A549 (cell line): Measurements from ENCODE around the gene ITSN1. TPM values are rescaled to one million over a fixed set of nuclear protein-coding genes. Genes with fewer than 3 reads are reported as not detected.

Experiments used
- ATAC-seq, 2 experiments: fragments of 200-7000 bp in 1 of 2; fragments of >200 bp in 1 of 2; cut with Nextera tagmentation in 1 of 2; cut with Tn5 transposase in 1 of 2; 3 replicates each; pipeline versions ENCODE4 v1.8.0 to v1.9.1; 2018 to 2020; ENCODE audit warnings: mild to moderate bottlenecking in 1 of 2, moderate library complexity in 1 of 2
- CTCF ChIA-PET: fragments of 300-600 bp; sonication (Branson Sonifier 250); formaldehyde crosslinking; extraction: SDS; loops from one replicate; lab custom pipeline; 2021; ENCODE audit warnings: antibody characterized with exemption, inconsistent platforms; lab: Yijun Ruan, JAX
- POLR2A ChIA-PET: fragments of 350-600 bp; formaldehyde crosslinking; extraction: SDS; loops from one replicate; lab custom pipeline; 2021; ENCODE audit warnings: antibody characterized with exemption, inconsistent platforms; lab: Yijun Ruan, JAX
- DNase-seq, 2 experiments: peaks; one replicate each; pipeline versions ENCODE4 v3.0.0 to v3.0.0-alpha.2; 2011 to 2016; ENCODE audit warnings: low read depth in 1 of 2, low spot score in 1 of 2
- FAIRE-seq: peaks from 2 replicates; lab custom pipeline; 2011; peaks lifted over from hg19 to GRCh38; lab: Jason Lieb, UNC
- H3K27ac ChIP-seq, 2 experiments: fragments of >200 bp; sonication (Bioruptor Twin); formaldehyde crosslinking; 3 replicates each; pipeline ENCODE4 v1.5.1; 2016 to 2017
- H3K4me1 ChIP-seq: fragments of >200 bp; sonication (Bioruptor Twin); formaldehyde crosslinking; 3 replicates; pipeline ENCODE4 v1.6.1; 2016
- H3K4me2 ChIP-seq: fragments of >200 bp; sonication (Bioruptor Twin); formaldehyde crosslinking; 3 replicates; pipeline ENCODE4 v1.6.1; 2016
- H3K4me3 ChIP-seq: fragments of >200 bp; sonication (Bioruptor Twin); formaldehyde crosslinking; 3 replicates; pipeline ENCODE4 v1.5.1; 2016
- H3K9me3 ChIP-seq: fragments of >200 bp; sonication (Bioruptor Twin); formaldehyde crosslinking; 3 replicates; pipeline ENCODE4 v1.6.1; 2016
- CBX8 ChIP-seq: fragments of 200-600 bp; sonication (generic); IDR thresholded peaks from 2 replicates; pipeline ENCODE4 v1.6.1; 2016
- ESRRA ChIP-seq: fragments of 150-350 bp; IDR thresholded peaks from 2 replicates; pipeline ENCODE4 v1.6.1; 2014; ENCODE audit warnings: mild to moderate bottlenecking, low read length, borderline replicate concordance
- FOSB ChIP-seq: fragments of 250-450 bp; sonication (Bioruptor Pico); IDR thresholded peaks from 2 replicates; pipeline ENCODE4 v1.5.0; 2020; ENCODE audit warnings: mild to moderate bottlenecking, moderate library complexity
- GATA3 ChIP-seq: IDR thresholded peaks from 2 replicates; pipeline ENCODE4 v1.6.1; 2012; ENCODE audit warnings: borderline replicate concordance
- HDAC2 ChIP-seq: fragments of 200-600 bp; sonication (generic); IDR thresholded peaks from 2 replicates; pipeline ENCODE4 v1.6.1; 2016
- HEYL ChIP-seq: fragments of 250-450 bp; sonication (Bioruptor Pico); IDR thresholded peaks from 2 replicates; pipeline ENCODE4 v1.8.0; 2021; ENCODE audit warnings: mild to moderate bottlenecking, moderate library complexity
- HOXB13 ChIP-seq: fragments of 250-450 bp; sonication (Bioruptor Pico); IDR thresholded peaks from 2 replicates; pipeline ENCODE4 v1.5.0; 2020; ENCODE audit warnings: low read depth, mild to moderate bottlenecking, moderate library complexity
- JUNB ChIP-seq: fragments of >200 bp; sonication (Bioruptor Twin); formaldehyde crosslinking; IDR thresholded peaks from 2 replicates; pipeline ENCODE4 v1.6.1; 2016
- KDM1A ChIP-seq: fragments of 200-600 bp; sonication (generic); IDR thresholded peaks from 2 replicates; pipeline ENCODE4 v1.6.1; 2016; ENCODE audit warnings: low read depth, mild to moderate bottlenecking
- KDM5A ChIP-seq: fragments of 200-600 bp; sonication (generic); IDR thresholded peaks from 2 replicates; pipeline ENCODE4 v1.6.1; 2016; ENCODE audit warnings: antibody characterized with exemption, mild to moderate bottlenecking
- MAFK ChIP-seq: fragments of 450-650 bp; IDR thresholded peaks from 2 replicates; pipeline ENCODE4 v1.6.1; 2014; ENCODE audit not compliant: partially characterized antibody
- NFE2L2 ChIP-seq: fragments of 150-350 bp; conservative IDR thresholded peaks from 2 replicates; pipeline ENCODE4 v1.6.1; 2014; ENCODE audit warnings: low read length
- RARB ChIP-seq: fragments of 250-450 bp; sonication (Bioruptor Pico); IDR thresholded peaks from 2 replicates; pipeline ENCODE4 v1.8.0; 2021; ENCODE audit warnings: mild to moderate bottlenecking, moderate library complexity
- RFX5 ChIP-seq: fragments of 450-650 bp; IDR thresholded peaks from 2 replicates; pipeline ENCODE4 v1.7.1; 2014; ENCODE audit warnings: antibody characterized with exemption, mild to moderate bottlenecking, moderate library complexity
- SMC3 ChIP-seq: fragments of >200 bp; sonication (Bioruptor Twin); formaldehyde crosslinking; IDR thresholded peaks from 3 replicates; pipeline ENCODE4 v1.6.1; 2018; ENCODE audit warnings: inconsistent platforms
- SREBF2 ChIP-seq: fragments of 450-650 bp; IDR thresholded peaks from 2 replicates; pipeline ENCODE4 v1.6.1; 2014; ENCODE audit warnings: mild to moderate bottlenecking, moderate library complexity
- TFCP2L1 ChIP-seq: fragments of 250-450 bp; sonication (Bioruptor Pico); IDR thresholded peaks from 2 replicates; pipeline ENCODE4 v1.5.0; 2021; ENCODE audit warnings: mild to moderate bottlenecking
- WGBS: methylation state at CpG from one replicate; pipeline ENCODE4 v1.1.6; 2017; ENCODE audit errors: missing lambda C conversion rate; 5-methylcytosine and 5-hydroxymethylcytosine counted together
- polyA plus RNA-seq, 4 experiments: library from polyadenylated mRNA; depleted of rRNA in 3 of 4; stranded (reverse); fragments of >200 nt; fragmentation: RNase III in 1 of 4; extraction: RNeasy Plus Mini Kit Qiagen cat#74134 plus additional on column Dnase treatment in 1 of 4; gene quantifications; 2 replicates in 3 of 4; 3 replicates in 1 of 4; pipeline ENCODE4 v1.2.3, GENCODE V29; 2011 to 2017
- TF ChIP-seq, protein P1 (sequence below): IDR thresholded peaks from 2 replicates; pipeline ENCODE4 v1.6.1; 2012; ENCODE audit warnings: low read depth, borderline replicate concordance
- TF ChIP-seq, protein P2 (sequence below): fragments of >200 bp; sonication (Bioruptor Twin); formaldehyde crosslinking; IDR thresholded peaks from 2 replicates; pipeline ENCODE4 v1.6.1; 2016
- TF ChIP-seq, protein P3 (sequence below): fragments of 250-450 bp; sonication (Bioruptor Pico); IDR thresholded peaks from 2 replicates; pipeline ENCODE4 v1.5.0; 2020; ENCODE audit warnings: low read depth, mild to moderate bottlenecking, moderate library complexity
- TF ChIP-seq, protein P4 (sequence below): IDR thresholded peaks from 2 replicates; pipeline ENCODE4 v1.6.1; 2012
- TF ChIP-seq, protein P5 (sequence below): fragments of 150-350 bp; IDR thresholded peaks from 2 replicates; pipeline ENCODE4 v1.6.1; 2014; ENCODE audit warnings: low read depth, mild to moderate bottlenecking, low read length

Gene ITSN1
- polyA plus RNA-seq, 2 of the 4 experiments (the other 2 are of a cell fraction), result 15.2 to 23.7 TPM

DNA sequence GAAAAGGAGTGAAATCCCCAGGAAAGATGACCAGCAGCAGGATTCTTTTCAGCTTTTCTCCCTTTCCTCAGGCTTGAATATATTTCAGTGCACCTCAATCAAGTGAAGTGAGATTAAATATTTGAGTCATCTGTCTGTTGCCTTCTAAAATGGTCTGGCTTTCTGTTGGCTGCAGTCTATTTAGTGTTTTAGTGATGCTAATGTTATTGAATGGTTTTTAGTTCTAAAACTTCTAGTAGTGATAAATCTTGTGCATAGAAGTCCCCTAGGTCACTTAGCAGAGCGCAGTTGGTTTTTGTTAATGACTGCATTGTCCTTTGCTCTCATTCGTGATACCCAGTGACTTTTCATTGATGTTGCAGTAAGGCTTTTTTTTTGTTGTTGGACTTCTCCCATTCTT lies 53.5 kb downstream of the ITSN1 start:
- ATAC-seq, result no peak

DNA sequence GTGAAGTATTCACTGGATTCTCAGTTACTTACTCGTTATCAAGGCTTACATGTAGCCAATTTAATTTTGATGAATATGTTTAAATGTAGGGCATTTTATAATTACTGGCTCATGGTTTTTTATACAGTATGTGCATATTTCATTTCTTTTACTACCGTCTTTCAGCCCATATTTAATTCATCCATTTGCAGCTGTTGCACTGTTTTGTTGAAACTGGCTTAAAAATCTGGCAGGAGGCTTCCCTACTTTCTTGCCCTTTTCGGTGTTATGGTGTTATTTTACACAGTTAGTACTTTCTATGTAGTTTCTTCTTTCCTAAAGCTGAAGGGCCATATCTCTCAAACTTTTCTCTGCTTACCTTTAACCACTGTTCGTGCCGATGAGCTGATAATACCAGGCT lies 54.2 kb downstream of the ITSN1 start:
- H3K4me2 ChIP-seq, result no peak overlapping the region
- ChIA-PET CTCF (no interaction called here), POLR2A (no interaction called here)
- H3K27ac ChIP-seq, result no peak overlapping the region
- FAIRE-seq (no peak), DNase-seq (no peak), ATAC-seq (no peak)
- no peaks in the 10 kb centered on the region for H3K4me1 ChIP-seq
- no peak overlapping the region for H3K4me3 ChIP-seq
- 91% methylated on average over 5 of the region's 5 CpGs for WGBS
- TF ChIP-seq GATA3 (no peak), SMC3 (no peak)
- H3K9me3 ChIP-seq, result no peaks in the 10 kb centered on the region

More for the DNA sequence above, 53.5 kb downstream of the ITSN1 start:
- ChIA-PET POLR2A (no interaction called here), CTCF (interaction anchor here (1.0 kb wide), 1 partner anchor 11 kb away, joined by 3 read pairs; no protein-coding TSS in a partner anchor)
- WGBS, result 88% methylated on average over 2 of the region's 2 CpGs
- Histone ChIP-seq H3K9me3 (no peaks in the 10 kb centered on the region), H3K27ac (no peak overlapping the region), H3K4me2 (no peak overlapping the region), H3K4me1 (no peaks in the 10 kb centered on the region), H3K4me3 (no peak overlapping the region)
- FAIRE-seq (no peak), DNase-seq (no peak)
- TF ChIP-seq, protein P1, sequence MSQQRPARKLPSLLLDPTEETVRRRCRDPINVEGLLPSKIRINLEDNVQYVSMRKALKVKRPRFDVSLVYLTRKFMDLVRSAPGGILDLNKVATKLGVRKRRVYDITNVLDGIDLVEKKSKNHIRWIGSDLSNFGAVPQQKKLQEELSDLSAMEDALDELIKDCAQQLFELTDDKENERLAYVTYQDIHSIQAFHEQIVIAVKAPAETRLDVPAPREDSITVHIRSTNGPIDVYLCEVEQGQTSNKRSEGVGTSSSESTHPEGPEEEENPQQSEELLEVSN, result no peak
- TF ChIP-seq SREBF2 (no peak), HOXB13 (CRISPR knock-in tag) (no peak)

DNA sequence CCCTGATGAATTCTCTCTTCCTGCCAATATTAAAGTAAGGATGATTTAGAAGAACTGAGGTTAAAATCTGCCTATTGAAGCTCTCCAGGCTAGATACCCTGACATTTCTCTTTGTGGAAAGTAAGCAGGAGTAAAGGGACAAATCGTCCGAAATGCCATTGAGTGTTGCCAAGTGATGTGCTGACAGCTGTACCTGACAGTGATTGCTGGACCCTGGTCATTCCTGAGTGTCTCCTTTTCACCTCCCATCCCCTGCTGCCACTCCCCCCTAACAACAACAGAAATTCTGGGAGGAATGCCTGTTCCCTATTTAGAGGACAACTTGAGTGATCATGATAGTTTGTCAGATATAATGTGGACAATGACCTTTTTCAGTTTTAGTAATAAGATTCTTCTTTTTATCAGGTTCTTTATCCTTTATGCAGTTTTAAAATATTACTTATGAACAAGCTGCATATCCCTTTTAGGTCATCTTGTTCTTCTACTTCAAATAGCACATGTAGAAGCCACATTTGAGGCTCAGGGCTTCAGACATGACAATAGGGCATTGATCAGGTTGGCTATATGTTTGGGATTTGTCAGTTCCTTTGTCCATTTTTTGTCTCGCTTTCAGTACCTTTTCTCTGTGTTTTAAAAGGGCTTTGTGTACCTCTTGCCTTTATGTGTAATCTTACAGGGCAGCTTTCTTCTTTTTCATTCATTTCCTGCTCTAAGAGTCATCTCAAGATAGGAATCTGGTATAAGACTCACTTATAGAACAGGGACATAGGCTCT lies 56.0 kb downstream of the ITSN1 start:
- POLR2A ChIA-PET, result no interaction called here
- Histone ChIP-seq H3K4me2 (no peak overlapping the region), H3K4me3 (no peak overlapping the region), H3K27ac (no peak overlapping the region), H3K9me3 (no peaks in the 10 kb centered on the region), H3K4me1 (no peaks in the 10 kb centered on the region)
- TF ChIP-seq HEYL (CRISPR knock-in tag) (no peak), HDAC2 (no peak), CBX8 (no peak), KDM1A (no peak), RARB (CRISPR knock-in tag) (no peak), KDM5A (no peak), ESRRA (no peak), TFCP2L1 (no peak), RFX5 (no peak), JUNB (no peak), FOSB (CRISPR knock-in tag) (no peak), SMC3 (no peak), MAFK (no peak), NFE2L2 (no peak)
- TF ChIP-seq, protein P2, sequence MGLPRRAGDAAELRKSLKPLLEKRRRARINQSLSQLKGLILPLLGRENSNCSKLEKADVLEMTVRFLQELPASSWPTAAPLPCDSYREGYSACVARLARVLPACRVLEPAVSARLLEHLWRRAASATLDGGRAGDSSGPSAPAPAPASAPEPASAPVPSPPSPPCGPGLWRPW, result no peak
- TF ChIP-seq, protein P3, sequence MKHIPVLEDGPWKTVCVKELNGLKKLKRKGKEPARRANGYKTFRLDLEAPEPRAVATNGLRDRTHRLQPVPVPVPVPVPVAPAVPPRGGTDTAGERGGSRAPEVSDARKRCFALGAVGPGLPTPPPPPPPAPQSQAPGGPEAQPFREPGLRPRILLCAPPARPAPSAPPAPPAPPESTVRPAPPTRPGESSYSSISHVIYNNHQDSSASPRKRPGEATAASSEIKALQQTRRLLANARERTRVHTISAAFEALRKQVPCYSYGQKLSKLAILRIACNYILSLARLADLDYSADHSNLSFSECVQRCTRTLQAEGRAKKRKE, result no peak
- TF ChIP-seq, protein P4, sequence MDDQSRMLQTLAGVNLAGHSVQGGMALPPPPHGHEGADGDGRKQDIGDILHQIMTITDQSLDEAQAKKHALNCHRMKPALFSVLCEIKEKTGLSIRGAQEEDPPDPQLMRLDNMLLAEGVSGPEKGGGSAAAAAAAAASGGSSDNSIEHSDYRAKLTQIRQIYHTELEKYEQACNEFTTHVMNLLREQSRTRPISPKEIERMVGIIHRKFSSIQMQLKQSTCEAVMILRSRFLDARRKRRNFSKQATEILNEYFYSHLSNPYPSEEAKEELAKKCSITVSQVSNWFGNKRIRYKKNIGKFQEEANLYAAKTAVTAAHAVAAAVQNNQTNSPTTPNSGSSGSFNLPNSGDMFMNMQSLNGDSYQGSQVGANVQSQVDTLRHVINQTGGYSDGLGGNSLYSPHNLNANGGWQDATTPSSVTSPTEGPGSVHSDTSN, result no peak
- TF ChIP-seq, protein P5, sequence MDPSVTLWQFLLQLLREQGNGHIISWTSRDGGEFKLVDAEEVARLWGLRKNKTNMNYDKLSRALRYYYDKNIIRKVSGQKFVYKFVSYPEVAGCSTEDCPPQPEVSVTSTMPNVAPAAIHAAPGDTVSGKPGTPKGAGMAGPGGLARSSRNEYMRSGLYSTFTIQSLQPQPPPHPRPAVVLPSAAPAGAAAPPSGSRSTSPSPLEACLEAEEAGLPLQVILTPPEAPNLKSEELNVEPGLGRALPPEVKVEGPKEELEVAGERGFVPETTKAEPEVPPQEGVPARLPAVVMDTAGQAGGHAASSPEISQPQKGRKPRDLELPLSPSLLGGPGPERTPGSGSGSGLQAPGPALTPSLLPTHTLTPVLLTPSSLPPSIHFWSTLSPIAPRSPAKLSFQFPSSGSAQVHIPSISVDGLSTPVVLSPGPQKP, result no peak
- FAIRE-seq, result no peak
- ATAC-seq, result no peak
- CTCF ChIA-PET, result interaction anchor here (1.0 kb wide), 1 partner anchor 18 kb away, joined by 4 read pairs; no protein-coding TSS in a partner anchor
- 92% methylated on average over 3 of the region's 3 CpGs for WGBS
- no peak for DNase-seq
